ENCODE data around the gene GNAI3. TPM values are rescaled to one million over a fixed set of nuclear protein-coding genes. Genes with fewer than 3 reads are reported as not detected.

Gene GNAI3
- polyA plus RNA-seq, 10 donors, result 6.7 to 9.7 (median 8.2) TPM

DNA sequence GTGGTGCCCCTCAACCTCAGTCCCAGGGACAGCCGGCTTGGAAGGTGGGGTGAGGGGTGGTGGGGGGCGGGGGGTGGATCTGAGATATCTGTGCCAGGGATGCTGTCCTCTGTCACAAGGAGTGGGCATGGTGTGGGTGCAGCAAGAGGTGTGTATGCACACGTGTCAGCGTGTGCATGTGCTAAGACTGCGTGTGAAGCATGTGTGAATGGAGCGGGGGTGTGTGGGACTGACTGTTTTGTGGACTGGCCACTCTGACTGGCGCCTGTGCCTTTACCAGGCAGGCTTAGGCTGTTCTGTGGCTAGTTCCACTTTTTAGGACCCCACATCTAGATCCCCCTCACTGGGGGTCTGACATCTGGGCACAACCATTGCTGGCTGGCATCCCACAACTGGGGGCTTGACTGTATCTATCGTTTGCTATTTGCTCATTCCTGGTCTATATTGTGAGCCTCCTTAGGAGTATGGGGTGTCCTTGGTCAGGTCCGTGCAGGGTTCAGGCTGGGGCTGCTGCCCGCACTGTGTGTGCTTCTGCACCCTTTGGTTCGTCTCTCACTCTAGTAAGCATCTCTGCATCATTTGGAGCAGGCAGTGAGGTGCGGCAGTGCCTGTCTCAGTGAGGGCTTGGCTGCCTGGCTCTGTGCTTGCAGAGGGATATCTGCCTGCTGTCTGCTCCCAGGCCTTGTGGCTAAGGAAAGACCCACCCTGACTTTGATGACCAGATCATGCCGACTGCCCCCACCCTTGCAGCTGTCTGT, 73.1 kb downstream of the GNAI3 start:
- DNase-seq, result no peak

- DNase-seq, result no peak
Observed at GRCh38 chr1:109622137-109622892, 73.9 kb downstream of the GNAI3 start.

DNA sequence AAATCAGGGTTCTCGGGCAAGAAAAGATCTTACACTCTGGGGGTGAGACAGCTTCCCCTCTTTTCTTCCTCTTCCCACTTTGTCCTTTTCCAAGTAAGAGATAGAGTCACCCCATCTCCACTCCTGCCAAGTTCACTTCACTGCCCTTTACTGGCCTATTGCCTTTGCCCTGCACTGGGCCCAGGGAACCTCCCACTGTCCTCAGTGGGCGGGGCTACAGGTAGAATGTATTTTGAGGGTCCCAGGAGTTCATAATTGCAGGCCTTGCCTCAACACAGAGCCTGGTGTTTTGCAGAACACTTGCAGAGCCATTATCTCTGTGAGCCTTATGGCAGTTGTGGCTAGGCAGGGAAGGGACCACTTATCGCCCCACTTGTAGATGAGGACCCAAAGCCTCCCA, 74.5 kb downstream of the GNAI3 start:
- no peak for DNase-seq

DNA sequence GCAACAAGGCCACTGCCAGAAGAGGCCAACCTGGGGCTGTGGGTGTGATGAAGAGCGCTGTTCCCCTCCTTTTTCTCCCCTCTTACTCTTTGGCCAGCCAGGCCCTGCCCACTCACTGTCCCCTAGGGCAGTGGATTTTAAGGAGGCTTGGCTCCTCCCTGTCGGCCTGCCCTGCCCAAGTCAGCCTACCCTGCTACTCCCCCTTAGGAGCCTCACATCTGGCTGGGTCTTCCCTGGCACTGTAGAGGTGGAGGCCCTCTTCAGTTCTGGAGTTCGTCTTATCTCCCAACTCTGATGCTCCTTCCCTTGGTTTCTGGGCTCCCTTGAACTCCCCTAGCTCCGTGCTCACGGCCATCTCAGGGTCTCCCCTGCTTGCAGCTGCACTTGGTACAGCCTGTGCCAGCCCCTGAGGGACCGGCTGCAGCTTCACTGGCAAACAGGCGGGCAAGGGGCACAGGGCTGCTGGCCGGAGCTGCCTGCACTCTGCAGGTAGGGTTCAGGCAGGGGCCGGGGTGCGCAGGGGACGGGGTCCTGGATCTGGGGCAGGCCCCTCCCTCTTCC, 75.3 kb downstream of the GNAI3 start:
- peak in 1 of 3 donors; percentile 41 for DNase-seq

- DNase-seq, result peak in 1 of 3 donors; percentile 35
Observed at GRCh38 chr1:109624201-109625010, 76.0 kb downstream of the GNAI3 start.

GRCh38 chr1:109625176-109625575, 76.8 kb downstream of the GNAI3 start:
- no peak for DNase-seq

DNA sequence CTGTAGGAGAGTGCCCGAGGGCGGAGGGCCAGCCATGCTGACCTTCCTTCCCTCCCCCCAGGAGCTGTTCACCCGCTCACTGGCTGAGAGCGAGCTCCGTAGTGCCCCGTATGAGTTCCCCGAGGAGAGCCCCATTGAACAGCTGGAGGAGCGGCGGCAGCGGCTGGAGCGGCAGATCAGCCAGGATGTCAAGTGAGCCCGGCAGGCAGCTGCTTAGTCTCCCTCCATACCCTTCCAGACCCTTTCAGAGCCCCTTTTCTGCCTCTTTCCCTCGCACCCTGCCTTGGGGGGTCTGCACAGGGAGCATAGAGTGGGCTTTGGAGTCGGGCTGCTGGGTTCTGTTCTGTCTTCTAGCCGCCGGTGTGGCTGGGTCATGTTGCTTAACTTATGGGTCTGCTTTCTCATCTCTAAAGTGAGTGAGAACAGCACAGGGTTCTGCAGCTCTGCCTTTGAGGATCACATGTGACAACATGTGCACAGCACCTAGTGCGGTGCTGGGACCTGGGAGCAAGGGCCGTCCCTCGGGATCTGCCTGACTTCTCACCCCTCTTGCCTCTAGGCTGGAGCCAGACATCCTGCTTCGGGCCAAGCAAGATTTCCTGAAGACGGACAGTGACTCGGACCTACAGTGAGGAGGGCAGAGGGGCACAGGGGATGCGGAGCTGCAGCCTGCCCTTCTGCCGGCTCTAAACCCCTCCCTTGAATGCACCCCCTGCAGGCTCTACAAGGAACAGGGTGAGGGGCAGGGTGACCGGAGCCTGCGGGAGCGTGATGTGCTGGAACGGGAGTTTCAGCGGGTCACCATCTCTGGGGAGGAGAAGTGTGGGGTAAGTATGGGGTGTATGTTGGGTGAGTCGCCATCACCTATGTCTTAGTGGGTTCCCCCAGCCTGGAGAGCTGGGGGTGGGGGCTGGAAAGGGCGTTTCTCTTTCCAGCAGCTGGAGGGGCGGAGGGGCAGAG, 77.5 kb downstream of the GNAI3 start:
- DNase-seq, result peak in 1 of 3 donors; percentile 66

GRCh38 chr1:109626682-109627408, 78.4 kb downstream of the GNAI3 start:
- DNase-seq, result no peak

- DNase-seq, result no peak
Observed at GRCh38 chr1:109627692-109628399, 79.4 kb downstream of the GNAI3 start.

DNA sequence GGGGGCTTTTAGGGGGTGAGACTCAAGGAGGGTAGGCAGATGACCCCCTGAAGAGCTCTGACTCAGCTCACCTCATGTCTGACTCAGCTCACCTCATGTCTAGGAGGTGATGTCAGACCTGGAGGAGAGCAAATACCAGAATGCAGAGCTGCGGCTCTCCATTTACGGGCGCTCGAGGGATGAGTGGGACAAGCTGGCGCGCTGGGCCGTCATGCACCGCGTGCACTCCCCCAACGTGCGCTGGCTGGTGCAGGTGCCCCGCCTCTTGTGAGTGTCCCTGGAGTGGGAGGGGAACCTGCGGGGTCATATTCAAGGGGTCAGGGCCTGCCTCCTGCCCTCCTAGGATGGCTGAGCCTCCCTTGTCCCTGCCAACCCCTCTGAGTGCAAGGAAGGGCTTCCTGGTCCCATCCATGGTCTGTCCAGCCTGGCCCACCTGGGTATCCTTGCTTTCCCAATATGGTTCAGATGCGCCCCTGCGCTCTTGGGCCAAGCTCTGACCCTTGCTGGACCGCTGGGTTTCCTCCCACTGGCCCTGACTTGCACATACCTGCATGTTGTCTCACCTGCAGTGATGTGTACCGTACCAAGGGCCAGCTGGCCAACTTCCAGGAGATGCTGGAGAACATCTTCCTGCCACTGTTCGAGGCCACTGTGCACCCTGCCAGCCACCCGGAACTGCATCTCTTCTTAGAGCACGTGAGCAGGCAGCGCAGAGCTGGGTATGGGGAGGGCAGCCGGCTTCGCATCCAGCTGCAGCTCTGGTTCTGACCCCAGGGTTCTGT, 80.3 kb downstream of the GNAI3 start:
- peak in 1 of 3 donors; percentile 1 for DNase-seq

DNA sequence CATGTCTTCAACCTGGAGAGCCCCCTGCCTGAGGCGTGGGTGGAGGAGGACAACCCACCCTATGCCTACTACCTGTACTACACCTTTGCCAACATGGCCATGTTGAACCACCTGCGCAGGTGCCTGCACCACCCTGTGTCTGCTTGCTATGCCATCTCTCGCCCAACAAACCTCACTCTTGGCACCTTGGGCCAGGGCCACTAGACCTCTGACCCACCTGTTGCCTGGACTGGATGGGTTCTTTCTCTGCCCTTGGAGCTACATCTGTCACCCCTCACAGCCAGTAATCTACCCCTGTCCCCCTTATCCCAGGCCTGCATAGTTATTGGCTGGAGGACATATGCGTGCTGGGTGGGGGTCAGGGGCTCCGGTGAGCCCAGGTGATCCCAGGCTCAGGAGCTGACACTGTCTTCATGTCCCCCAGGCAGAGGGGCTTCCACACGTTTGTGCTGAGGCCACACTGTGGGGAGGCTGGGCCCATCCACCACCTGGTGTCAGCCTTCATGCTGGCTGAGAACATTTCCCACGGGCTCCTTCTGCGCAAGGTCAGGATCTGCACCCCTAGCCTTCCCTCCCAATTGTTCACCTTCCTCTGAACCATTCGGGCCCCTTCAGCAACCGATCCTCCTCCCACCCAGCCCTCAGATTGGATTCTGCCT, 81.1 kb downstream of the GNAI3 start:
- peak in 1 of 3 donors; percentile 2 for DNase-seq

- DNase-seq, result peak in 1 of 3 donors; percentile 5
Observed at GRCh38 chr1:109630081-109630897, 81.9 kb downstream of the GNAI3 start.

GRCh38 chr1:109630898-109631512, 82.6 kb downstream of the GNAI3 start:
- no peak for DNase-seq

- peak in 1 of 3 donors; percentile 43 for DNase-seq
Observed at GRCh38 chr1:109631513-109632505, 83.4 kb downstream of the GNAI3 start.

DNA sequence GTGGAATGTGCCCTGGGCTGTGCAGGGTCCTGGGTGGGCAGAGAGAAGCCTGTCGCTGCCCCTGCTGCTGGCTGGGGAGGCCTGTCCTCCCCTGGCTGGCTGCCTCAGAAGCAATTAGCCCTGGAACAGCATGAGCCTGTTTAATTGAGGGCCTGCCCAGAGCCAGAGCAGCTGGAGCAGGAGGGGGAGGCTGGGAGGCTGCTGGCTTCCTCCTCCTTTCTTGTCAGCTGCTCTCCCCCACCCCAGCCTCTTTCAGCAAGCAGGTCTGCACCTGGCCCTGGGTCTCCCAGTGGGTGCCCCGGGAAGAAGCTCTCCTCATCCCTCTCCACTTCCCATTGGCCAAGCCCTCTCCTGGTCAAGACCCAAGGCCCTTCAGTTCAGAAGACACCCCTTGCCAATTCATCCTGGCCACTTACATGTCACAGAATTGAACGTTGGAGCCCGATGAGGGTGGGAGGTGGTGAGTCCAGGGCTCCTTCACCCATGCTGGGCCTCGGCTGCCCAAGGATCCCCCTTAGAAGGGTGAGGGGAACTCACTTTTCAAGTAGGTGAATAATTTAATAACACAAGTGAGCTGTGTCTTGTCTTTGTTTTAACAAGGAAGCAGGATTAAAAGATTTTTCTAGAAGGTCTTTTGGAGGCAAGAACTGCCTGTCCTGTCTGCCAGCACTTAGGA, 84.4 kb downstream of the GNAI3 start:
- DNase-seq, result peak; percentile 67 to 88 (median 71)
